ENCODE measurements around the gene NR2F2.

The NR2F2 gene

DNA sequence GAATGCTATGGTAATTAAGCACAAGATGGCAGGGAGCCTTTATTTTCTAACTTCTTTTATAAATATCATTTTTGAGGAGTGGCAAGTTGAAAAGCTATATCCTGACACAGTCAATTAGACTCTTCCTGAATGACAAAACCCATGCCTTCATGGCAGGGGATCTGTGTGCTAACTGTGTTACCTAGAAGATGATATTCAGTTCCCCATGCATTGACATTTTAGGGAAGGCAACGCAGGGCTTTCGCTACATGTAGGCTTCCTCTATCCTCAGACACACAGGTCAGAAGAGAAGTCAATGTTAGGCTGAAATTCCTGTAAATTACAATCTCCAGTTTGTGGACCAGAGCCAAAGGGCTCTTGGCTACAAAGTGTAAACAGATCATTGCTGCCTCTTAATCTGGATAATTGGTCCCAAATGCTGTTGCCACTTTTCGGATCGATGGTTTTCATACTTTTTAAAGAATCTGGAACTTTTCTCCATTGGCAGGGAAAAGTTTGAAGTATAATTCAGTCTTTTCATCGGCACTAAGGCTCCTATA, 22.6 kb upstream of the NR2F2 start:
- TF ChIP-seq ZFX (IDR thresholded peaks at IDR 0.05; ENCODE audit: borderline replicate concordance), result no peak
- TF ChIP-seq, protein P1, sequence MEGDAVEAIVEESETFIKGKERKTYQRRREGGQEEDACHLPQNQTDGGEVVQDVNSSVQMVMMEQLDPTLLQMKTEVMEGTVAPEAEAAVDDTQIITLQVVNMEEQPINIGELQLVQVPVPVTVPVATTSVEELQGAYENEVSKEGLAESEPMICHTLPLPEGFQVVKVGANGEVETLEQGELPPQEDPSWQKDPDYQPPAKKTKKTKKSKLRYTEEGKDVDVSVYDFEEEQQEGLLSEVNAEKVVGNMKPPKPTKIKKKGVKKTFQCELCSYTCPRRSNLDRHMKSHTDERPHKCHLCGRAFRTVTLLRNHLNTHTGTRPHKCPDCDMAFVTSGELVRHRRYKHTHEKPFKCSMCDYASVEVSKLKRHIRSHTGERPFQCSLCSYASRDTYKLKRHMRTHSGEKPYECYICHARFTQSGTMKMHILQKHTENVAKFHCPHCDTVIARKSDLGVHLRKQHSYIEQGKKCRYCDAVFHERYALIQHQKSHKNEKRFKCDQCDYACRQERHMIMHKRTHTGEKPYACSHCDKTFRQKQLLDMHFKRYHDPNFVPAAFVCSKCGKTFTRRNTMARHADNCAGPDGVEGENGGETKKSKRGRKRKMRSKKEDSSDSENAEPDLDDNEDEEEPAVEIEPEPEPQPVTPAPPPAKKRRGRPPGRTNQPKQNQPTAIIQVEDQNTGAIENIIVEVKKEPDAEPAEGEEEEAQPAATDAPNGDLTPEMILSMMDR (IDR thresholded peaks at IDR 0.05), result no peak
- no peak overlapping the region for H3K27ac ChIP-seq

DNA sequence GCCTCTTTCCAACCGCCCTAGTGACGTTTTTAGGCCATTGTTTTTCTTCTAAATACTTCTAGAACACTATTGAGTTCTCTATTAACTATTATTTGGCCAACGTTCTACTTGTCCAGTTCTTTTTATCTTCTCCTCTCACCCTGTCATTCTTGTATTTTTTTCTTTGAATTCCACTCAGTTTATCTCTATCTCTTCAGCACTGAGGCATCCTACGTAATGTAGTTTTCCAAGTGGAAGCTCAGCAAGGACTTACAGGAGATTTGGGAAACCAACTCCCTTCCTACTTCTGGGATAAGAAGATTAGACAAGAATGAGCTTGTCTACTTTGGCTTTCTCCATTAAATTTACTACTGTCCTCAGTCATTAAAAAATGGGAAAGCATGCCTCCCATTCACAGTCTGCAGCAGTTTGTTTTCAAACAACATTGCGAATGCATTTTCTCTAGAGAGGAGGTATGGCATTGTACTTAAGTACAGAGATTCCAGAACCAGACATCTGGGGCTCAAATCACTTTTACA, 21.3 kb upstream of the NR2F2 start:
- no peak overlapping the region for H3K27ac ChIP-seq
- no peak for TF ChIP-seq ZFX (IDR thresholded peaks at IDR 0.05; ENCODE audit: borderline replicate concordance)
- TF ChIP-seq, protein P1 (IDR thresholded peaks at IDR 0.05), result no peak

DNA sequence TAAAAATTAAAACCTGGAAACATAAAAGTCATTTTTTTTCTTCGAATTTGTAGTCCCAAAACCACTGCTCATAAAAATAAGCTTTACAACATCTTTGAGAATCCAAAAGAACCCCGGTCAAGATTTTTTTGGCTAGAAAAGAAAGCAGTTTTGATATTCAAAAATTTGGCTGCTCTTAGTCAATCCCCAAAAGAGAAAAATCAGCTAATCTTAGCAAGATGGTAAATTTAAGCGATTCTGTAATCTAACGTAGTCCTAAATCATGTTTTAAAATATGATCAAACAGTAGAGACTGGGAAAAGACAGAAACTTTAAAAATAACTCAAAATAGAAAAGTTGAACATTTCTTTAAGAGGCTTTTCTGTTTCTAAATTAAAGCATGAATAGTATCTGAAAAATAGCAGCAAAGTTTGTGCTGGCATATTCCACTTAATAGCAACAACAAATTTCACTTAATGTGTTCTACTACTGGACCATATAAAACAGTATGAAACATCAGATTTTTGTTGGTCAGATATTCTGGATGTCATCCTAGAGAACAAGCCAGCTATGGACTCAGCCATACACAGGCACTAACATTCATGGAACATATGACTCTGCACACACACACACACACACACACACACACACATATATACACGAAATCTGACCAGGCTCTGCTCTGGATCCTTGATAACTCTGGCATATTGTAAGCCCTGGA, 19.1 kb upstream of the NR2F2 start:
- TF ChIP-seq ZFX (IDR thresholded peaks at IDR 0.05; ENCODE audit: borderline replicate concordance), result no peak
- TF ChIP-seq, protein P1 (IDR thresholded peaks at IDR 0.05), result no peak
- no peak overlapping the region for H3K27ac ChIP-seq

DNA sequence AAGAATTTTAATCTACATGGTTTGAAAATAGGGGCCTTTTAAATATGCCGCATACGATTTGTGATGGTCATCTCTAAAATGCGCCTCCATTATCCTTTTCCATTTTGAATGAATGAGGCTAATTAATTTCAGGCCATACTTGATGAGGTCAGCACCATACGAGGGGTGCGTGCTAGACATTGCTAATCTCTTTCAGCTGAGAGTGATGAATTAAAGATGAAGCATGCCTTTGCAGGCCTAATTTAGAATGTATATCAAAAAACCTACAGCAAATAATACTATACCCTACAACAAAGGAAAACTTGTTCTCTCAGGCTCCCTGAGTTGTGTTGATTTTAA, 18.6 kb upstream of the NR2F2 start:
- TF ChIP-seq ZFX (IDR thresholded peaks at IDR 0.05; ENCODE audit: borderline replicate concordance), result no peak
- TF ChIP-seq, protein P1 (IDR thresholded peaks at IDR 0.05), result no peak
- H3K27ac ChIP-seq, result no peak overlapping the region

DNA sequence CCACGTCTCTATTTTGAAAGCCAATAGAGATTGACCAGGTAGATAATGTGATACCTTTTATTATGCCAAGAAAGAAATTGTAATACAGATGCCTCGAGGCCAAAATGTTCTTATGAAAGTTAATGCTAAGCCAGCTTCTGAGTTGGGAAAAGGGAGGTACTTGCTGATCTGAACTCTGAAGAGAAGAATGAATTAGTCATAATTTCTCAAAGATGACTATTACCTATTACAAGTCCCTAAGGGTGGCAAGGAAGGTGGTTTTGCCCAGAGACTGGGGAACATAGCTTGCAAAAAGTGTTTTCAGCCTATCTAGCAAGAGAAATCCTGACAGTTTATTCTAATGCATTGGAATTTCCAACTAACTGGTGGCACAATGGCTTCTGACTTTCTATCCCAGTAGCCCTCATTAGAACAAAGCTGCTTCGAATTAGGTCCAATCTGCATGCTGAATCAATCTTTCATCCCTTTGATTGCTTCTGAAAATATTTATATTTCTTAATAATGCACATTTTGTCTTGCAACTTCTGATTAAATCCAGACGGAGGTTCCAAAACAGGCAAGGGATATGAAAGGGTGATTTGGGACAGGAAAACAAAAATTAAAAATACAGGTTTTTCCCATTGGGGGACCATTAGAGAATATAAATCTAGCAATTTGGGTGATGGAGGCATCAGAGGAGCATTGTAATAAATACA, 17.7 kb upstream of the NR2F2 start:
- TF ChIP-seq, protein P1 (IDR thresholded peaks at IDR 0.05), result no peak
- TF ChIP-seq ZFX (IDR thresholded peaks at IDR 0.05; ENCODE audit: borderline replicate concordance), result no peak
- H3K27ac ChIP-seq, result no peak overlapping the region

DNA sequence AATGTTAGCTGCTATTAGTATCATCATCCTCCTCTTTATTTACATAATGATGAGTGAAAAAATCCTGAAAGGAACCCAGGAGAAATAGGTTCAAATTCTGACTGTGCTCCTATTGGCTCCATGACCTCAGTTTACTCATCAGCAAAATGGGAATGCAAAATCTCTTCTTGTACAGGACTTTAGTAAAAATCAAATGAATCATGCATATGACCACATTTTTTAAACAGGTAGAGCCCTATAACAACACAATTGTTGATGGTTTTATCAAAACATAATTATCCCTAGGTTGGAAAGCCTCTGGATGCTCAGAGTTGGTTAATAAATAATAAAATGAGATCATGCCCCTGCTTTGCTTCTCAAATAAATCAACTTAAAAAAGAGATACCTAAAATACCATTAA, 16.0 kb upstream of the NR2F2 start:
- TF ChIP-seq, protein P1 (IDR thresholded peaks at IDR 0.05), result no peak
- no peak for TF ChIP-seq ZFX (IDR thresholded peaks at IDR 0.05; ENCODE audit: borderline replicate concordance)
- H3K27ac ChIP-seq, result no peak overlapping the region

DNA sequence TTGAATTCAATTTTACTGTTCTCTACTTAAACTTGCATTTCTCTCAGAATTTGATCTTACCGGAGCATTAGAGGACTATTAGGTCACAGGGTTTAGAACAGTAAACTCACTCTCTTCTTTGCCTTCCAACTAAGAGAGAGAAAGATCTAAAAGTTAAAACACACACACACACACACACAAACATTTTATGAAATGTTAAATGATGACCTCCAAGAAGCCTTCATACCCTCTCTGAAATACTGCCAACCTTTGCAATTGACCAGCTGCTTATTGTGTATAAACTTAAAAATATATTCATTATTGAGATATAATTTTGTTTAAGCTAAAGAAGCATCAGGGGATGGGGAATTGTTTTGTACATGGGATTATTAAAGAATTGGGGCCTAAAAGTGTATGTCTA, 15.5 kb upstream of the NR2F2 start:
- TF ChIP-seq, protein P1 (IDR thresholded peaks at IDR 0.05), result no peak
- no peak for TF ChIP-seq ZFX (IDR thresholded peaks at IDR 0.05; ENCODE audit: borderline replicate concordance)

More for the DNA sequence above, 15.5 kb upstream of the NR2F2 start:
- no peak overlapping the region for H3K27ac ChIP-seq

All from 22Rv1 (cell line).